Measurements from ENCODE around the gene IL13RA2.

DNA sequence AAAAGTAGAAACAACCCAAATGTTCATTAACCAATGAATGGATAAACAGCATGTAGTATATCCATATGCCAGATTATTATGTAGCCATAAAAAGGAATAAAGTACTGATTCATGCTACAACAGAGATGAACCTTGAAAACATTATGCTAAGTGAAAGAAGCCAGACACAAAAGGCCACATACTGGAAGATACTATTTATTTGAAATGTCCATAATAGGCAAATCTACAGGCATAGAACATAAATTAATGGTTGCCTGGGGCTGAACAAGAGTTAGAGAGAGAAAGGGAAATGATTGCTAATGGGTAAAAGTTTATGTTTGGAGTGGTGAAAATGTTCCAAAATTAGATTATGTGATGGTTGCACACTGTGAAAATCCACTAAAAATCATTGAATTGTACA is 44.4 kb downstream of the IL13RA2 start:
- TF ChIP-seq, protein P1, sequence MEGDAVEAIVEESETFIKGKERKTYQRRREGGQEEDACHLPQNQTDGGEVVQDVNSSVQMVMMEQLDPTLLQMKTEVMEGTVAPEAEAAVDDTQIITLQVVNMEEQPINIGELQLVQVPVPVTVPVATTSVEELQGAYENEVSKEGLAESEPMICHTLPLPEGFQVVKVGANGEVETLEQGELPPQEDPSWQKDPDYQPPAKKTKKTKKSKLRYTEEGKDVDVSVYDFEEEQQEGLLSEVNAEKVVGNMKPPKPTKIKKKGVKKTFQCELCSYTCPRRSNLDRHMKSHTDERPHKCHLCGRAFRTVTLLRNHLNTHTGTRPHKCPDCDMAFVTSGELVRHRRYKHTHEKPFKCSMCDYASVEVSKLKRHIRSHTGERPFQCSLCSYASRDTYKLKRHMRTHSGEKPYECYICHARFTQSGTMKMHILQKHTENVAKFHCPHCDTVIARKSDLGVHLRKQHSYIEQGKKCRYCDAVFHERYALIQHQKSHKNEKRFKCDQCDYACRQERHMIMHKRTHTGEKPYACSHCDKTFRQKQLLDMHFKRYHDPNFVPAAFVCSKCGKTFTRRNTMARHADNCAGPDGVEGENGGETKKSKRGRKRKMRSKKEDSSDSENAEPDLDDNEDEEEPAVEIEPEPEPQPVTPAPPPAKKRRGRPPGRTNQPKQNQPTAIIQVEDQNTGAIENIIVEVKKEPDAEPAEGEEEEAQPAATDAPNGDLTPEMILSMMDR (conservative IDR thresholded peaks at IDR 0.05 in 1 of 2, IDR thresholded peaks at IDR 0.05 in 1 of 2; ENCODE audit: low read depth in 1 of 2, low read length in 2 of 2): no peak
- TF ChIP-seq EZH2 (IDR thresholded peaks at IDR 0.05; ENCODE audit: low read length, missing control alignments): no peak
